SK-N-SH (cell line): ENCODE data around the gene VSIG10L2. TPM values are rescaled to one million over a fixed set of nuclear protein-coding genes. Genes with fewer than 3 reads are reported as not detected.

Experiments
- CTCF ChIA-PET: fragments of 300-600, 350-600 bp; formaldehyde crosslinking; extraction: SDS; loops from one replicate; lab custom pipeline; 2021; lab: Yijun Ruan, JAX
- POLR2A ChIA-PET: fragments of 350-600 bp; sonication (Branson Sonifier 250); formaldehyde crosslinking; extraction: SDS; loops from one replicate; lab custom pipeline; 2020; ENCODE audit warnings: antibody characterized with exemption, inconsistent platforms; lab: Yijun Ruan, JAX
- DNase-seq: peaks from one replicate; pipeline ENCODE4 v3.0.0; 2012
- H2AFZ ChIP-seq: fragments of 200-600 bp; sonication (generic); 2 replicates; pipeline ENCODE4 v1.8.1; 2016; ENCODE audit warnings: antibody characterized with exemption, mild to moderate bottlenecking, low read depth
- H3F3A ChIP-seq: fragments of 200-600 bp; sonication (generic); replicated peaks from 2 replicates; pipeline ENCODE3; 2016; ENCODE audit warnings: antibody characterized with exemption, mild to moderate bottlenecking; ENCODE audit not compliant: insufficient read depth
- H3K27ac ChIP-seq, 2 experiments: fragments of 200-500 bp in 1 of 2; fragments of 200-600 bp in 1 of 2; sonication (Bioruptor generic) in 1 of 2; sonication (generic), shearing (Covaris generic) in 1 of 2; 2 replicates each; pipeline versions ENCODE4 v1.5.1 to v1.6.1; 2014 to 2016; ENCODE audit warnings: low read depth in 2 of 2, inconsistent platforms in 1 of 2, low read length in 1 of 2, mild to moderate bottlenecking in 1 of 2, mixed read lengths in 1 of 2
- H3K27me3 ChIP-seq: fragments of 200-600 bp; sonication (generic), shearing (Covaris generic); 2 replicates; pipeline ENCODE4 v1.6.1; 2016; ENCODE audit warnings: mixed run types; ENCODE audit not compliant: insufficient read depth
- H3K36me3 ChIP-seq, 2 experiments: fragments of 200-500 bp in 1 of 2; fragments of 200-600 bp in 1 of 2; sonication (Bioruptor generic) in 1 of 2; sonication (generic) in 1 of 2; replicated peaks in 1 of 2; 2 replicates each; pipeline versions ENCODE3 to v1.5.1; 2014 to 2016; ENCODE audit warnings: low read length in 1 of 2, mild to moderate bottlenecking in 1 of 2; ENCODE audit not compliant: insufficient read depth in 2 of 2, control insufficient read depth in 1 of 2
- H3K4me1 ChIP-seq, 2 experiments: fragments of 200-500 bp in 1 of 2; fragments of 200-600 bp in 1 of 2; sonication (Bioruptor generic) in 1 of 2; sonication (generic), shearing (Covaris generic) in 1 of 2; 2 replicates each; pipeline versions ENCODE4 v1.5.1 to v1.6.1; 2014 to 2016; ENCODE audit warnings: low read depth in 1 of 2, low read length in 1 of 2, mixed run types in 1 of 2; ENCODE audit not compliant: insufficient read depth in 2 of 2, control insufficient read depth in 1 of 2
- H3K4me2 ChIP-seq: fragments of 200-600 bp; sonication (generic), shearing (Covaris generic); 2 replicates; pipeline ENCODE4 v1.6.1; 2017; ENCODE audit warnings: mixed run types
- H3K4me3 ChIP-seq, 2 experiments: fragments of 200-500 bp in 1 of 2; fragments of 200-600 bp in 1 of 2; sonication (Bioruptor generic) in 1 of 2; sonication (generic), shearing (Covaris generic) in 1 of 2; 2 replicates each; pipeline versions ENCODE4 v1.5.1 to v1.8.1; 2014 to 2016; ENCODE audit warnings: low read depth in 2 of 2, inconsistent platforms in 1 of 2, low read length in 1 of 2, mild to moderate bottlenecking in 1 of 2, mixed read lengths in 1 of 2, moderate library complexity in 1 of 2
- H3K79me2 ChIP-seq: fragments of 200-600 bp; sonication (generic); 2 replicates; pipeline ENCODE4 v1.8.1; 2017; ENCODE audit warnings: mild to moderate bottlenecking; ENCODE audit not compliant: insufficient read depth
- H3K9ac ChIP-seq: fragments of 200-600 bp; sonication (generic); 2 replicates; pipeline ENCODE4 v1.6.1; 2017; ENCODE audit warnings: mixed run types
- H3K9me2 ChIP-seq: fragments of 200-600 bp; sonication (generic); 2 replicates; pipeline ENCODE4 v1.6.1; 2017; ENCODE audit warnings: mixed run types
- H3K9me3 ChIP-seq: fragments of 200-600 bp; sonication (generic); 2 replicates; pipeline ENCODE4 v1.6.1; 2017; ENCODE audit warnings: mixed run types, mild to moderate bottlenecking, moderate library complexity
- H4K20me1 ChIP-seq: fragments of 200-600 bp; sonication (generic); 2 replicates; pipeline ENCODE4 v1.6.1; 2017; ENCODE audit warnings: mild to moderate bottlenecking, mixed run types; ENCODE audit not compliant: insufficient read depth
- CHD2 ChIP-seq: fragments of 150-350 bp; IDR thresholded peaks from 2 replicates; pipeline ENCODE4 v1.6.1; 2018; ENCODE audit warnings: low read length; ENCODE audit not compliant: partially characterized antibody
- ELF1 ChIP-seq: IDR thresholded peaks from 2 replicates; pipeline ENCODE4 v1.4.0; 2012
- EP300 ChIP-seq, 2 experiments: IDR thresholded peaks; 2 replicates each; pipeline versions ENCODE4 v1.4.0 to v1.6.1; 2012; ENCODE audit warnings: borderline replicate concordance in 1 of 2, low read depth in 1 of 2, low read length in 1 of 2
- FOSL2 ChIP-seq: IDR thresholded peaks from 2 replicates; pipeline ENCODE4 v1.4.0; 2012; ENCODE audit warnings: low read depth, mild to moderate bottlenecking, moderate library complexity, borderline replicate concordance
- FOXJ3 ChIP-seq: sonication (generic); formaldehyde crosslinking; IDR thresholded peaks from 2 replicates; pipeline ENCODE4 v1.5.1; 2020; ENCODE audit warnings: mild to moderate bottlenecking, missing genetic modification reagents
- FOXM1 ChIP-seq: IDR thresholded peaks from 2 replicates; pipeline ENCODE4 v1.4.0; 2012; ENCODE audit warnings: low read depth, mild to moderate bottlenecking
- GABPA ChIP-seq: IDR thresholded peaks from 2 replicates; pipeline ENCODE4 v1.4.0; 2012; ENCODE audit warnings: low read depth, mild to moderate bottlenecking
- GATA2 ChIP-seq: sonication (generic); formaldehyde crosslinking; IDR thresholded peaks from 2 replicates; pipeline ENCODE4 v1.5.0; 2020; ENCODE audit warnings: mild to moderate bottlenecking, missing genetic modification reagents
- JUND ChIP-seq: IDR thresholded peaks from 2 replicates; pipeline ENCODE4 v1.4.0; 2012
- MEF2A ChIP-seq: IDR thresholded peaks from 2 replicates; pipeline ENCODE4 v1.4.0; 2012; ENCODE audit warnings: low read depth, borderline replicate concordance
- MXI1 ChIP-seq: IDR thresholded peaks from 2 replicates; pipeline ENCODE4 v1.6.1; 2012; ENCODE audit warnings: mild to moderate bottlenecking, low read depth, low read length, improper control_type of control experiment
- NFIC ChIP-seq: IDR thresholded peaks from 2 replicates; pipeline ENCODE4 v1.4.0; 2012; ENCODE audit warnings: borderline replicate concordance
- NRF1 ChIP-seq: IDR thresholded peaks from 2 replicates; pipeline ENCODE4 v1.6.1; 2012; ENCODE audit warnings: low read depth, mild to moderate bottlenecking, low read length
- POLR2AphosphoS5 ChIP-seq: IDR thresholded peaks from 2 replicates; pipeline ENCODE4 v1.6.1; 2012; ENCODE audit warnings: low read depth, low read length
- RAD21 ChIP-seq: IDR thresholded peaks from 2 replicates; pipeline ENCODE4 v1.6.1; 2012; ENCODE audit warnings: mild to moderate bottlenecking, low read length
- RFX5 ChIP-seq: IDR thresholded peaks from 2 replicates; pipeline ENCODE4 v1.6.1; 2012; ENCODE audit warnings: mild to moderate bottlenecking, improper control_type of control experiment, low read length
- RXRA ChIP-seq: IDR thresholded peaks from 2 replicates; pipeline ENCODE4 v1.4.0; 2012; ENCODE audit warnings: low read depth, mild to moderate bottlenecking, borderline replicate concordance
- SMC3 ChIP-seq: IDR thresholded peaks from 2 replicates; pipeline ENCODE4 v1.6.1; 2012; ENCODE audit warnings: low read depth, low read length, improper control_type of control experiment
- TCF12 ChIP-seq: IDR thresholded peaks from 2 replicates; pipeline ENCODE4 v1.4.0; 2012
- TEAD4 ChIP-seq: IDR thresholded peaks from 2 replicates; pipeline ENCODE4 v1.4.0; 2012; ENCODE audit warnings: mild to moderate bottlenecking, borderline replicate concordance; ENCODE audit not compliant: insufficient read depth
- YY1 ChIP-seq: IDR thresholded peaks from 2 replicates; pipeline ENCODE4 v1.4.0; 2012; ENCODE audit warnings: low read depth, mild to moderate bottlenecking
- WGBS: methylation state at CpG from one replicate; pipeline ENCODE4 v1.1.6; 2017; ENCODE audit warnings: low lambda C conversion rate; 5-methylcytosine and 5-hydroxymethylcytosine counted together
- polyA plus RNA-seq, 3 experiments: library from polyadenylated mRNA; depleted of rRNA; stranded (reverse); fragments of >200 nt; gene quantifications; 2 replicates each; pipeline ENCODE4 v1.2.3, GENCODE V29; 2012
- TF ChIP-seq, protein P1 (sequence below): IDR thresholded peaks from 2 replicates; pipeline ENCODE4 v1.4.0; 2012; ENCODE audit warnings: low read depth, borderline replicate concordance
- TF ChIP-seq, protein P2 (sequence below): fragments of 150-350 bp; IDR thresholded peaks from 2 replicates; pipeline ENCODE4 v1.6.1; 2016; ENCODE audit warnings: mild to moderate bottlenecking, low read depth, low read length
- TF ChIP-seq, protein P3 (sequence below): fragments of 200-600 bp; sonication (generic); IDR thresholded peaks from 2 replicates; pipeline ENCODE4 v1.6.1; 2017; ENCODE audit warnings: antibody characterized with exemption, mild to moderate bottlenecking, moderate library complexity

The VSIG10L2 gene
- polyA plus RNA-seq, 1 of the 3 experiments (the other 2 are of a cell fraction), result 0.02 TPM

DNA sequence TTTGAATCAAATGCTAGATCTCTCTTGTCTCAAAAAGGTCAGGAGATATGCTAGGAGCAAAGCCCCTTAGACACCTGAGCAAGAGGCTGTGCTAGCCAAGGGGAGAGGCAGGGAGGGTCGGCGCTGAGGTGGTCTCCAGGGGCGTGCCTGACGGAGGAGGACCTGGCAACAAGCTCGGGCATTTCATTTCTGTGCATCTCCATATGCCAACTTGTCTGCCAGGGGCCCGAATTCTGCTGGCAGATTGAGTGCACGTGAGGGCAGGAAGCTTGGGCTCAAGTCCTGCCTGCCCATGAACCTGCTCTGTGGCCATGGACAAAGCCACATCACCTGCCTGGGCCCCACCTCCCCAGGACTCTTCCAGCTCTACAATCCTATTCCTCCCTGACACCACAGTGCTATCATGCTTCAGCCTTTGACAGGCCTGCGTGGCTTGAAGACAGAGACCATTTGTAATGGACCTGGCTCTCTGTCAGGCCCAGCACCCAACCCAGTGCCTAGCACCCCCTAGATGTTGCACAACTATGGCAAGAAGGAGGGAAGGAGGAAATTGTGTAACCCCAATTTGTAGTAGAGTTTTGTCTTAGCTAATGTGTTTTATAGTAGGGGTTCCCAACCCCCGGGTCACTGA, 16.3 kb upstream of the VSIG10L2 start:
- H3K9ac ChIP-seq, result no peak overlapping the region
- 0 out of 2 replicates have a peak, but pooled peaks cover 6% of the 10 kb centered on the region for H3K27me3 ChIP-seq
- POLR2A ChIA-PET, result no interaction called here
- peaks cover 0 to 24% of the 10 kb centered on the region in 2 experiments; a peak in 1 of 4 replicates for H3K4me1 ChIP-seq
- H3F3A ChIP-seq, result no peaks in the 10 kb centered on the region
- H3K27ac ChIP-seq, result no peak overlapping the region
- TF ChIP-seq MXI1 (no peak), ELF1 (no peak), FOXJ3 (CRISPR knock-in tag) (no peak), GATA2 (CRISPR knock-in tag) (no peak), JUND (no peak), RXRA (no peak), FOXM1 (no peak), GABPA (no peak), EP300 (IDR thresholded peaks at IDR 0.05; ENCODE audit: borderline replicate concordance in 1 of 2, low read depth in 1 of 2, low read length in 1 of 2) (no peak), SMC3 (no peak), RFX5 (no peak)
- H3K9me3 ChIP-seq, result no peaks in the 10 kb centered on the region
- no peaks in the 10 kb centered on the region for H3K79me2 ChIP-seq
- H3K4me3 ChIP-seq, result no peak overlapping the region
- no peak overlapping the region for H2AFZ ChIP-seq
- WGBS, result 75% methylated on average over 4 of the region's 9 CpGs
- no peaks in the 10 kb centered on the region for H3K9me2 ChIP-seq
- CTCF ChIA-PET, result interaction anchor here (1.4 to 4.2 kb wide), 3 partner anchors 13 to 264 kb away, joined by 6 to 26 read pairs (median 18); no protein-coding TSS in a partner anchor
- no peaks in the 10 kb centered on the region for H3K36me3 ChIP-seq
- DNase-seq, result no peak
- no peaks in the 10 kb centered on the region for H4K20me1 ChIP-seq
- H3K4me2 ChIP-seq, result no peak overlapping the region

DNA sequence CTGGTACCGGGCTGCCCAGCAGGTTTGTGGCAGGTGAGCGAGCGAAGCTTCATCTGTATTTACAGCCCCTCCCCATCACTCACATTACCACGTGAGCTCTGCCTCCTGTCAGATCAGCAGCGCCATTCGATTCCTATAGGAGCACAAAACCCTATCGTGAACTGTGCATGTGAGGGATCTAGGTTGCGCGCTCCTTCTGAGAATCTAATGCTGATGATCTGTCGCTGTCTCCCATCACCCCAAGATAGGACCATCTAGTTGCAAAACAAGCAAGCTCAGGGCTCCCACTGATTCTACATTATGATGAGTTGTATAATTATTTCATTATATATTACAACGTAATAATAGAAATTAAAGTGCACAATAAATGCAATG, 15.8 kb upstream of the VSIG10L2 start:
- Histone ChIP-seq H3K4me1 (peaks cover 0 to 20% of the 10 kb centered on the region in 2 experiments; a peak in 2 of 4 replicates), H3K4me2 (no peak overlapping the region), H2AFZ (no peak overlapping the region), H3K4me3 (no peak overlapping the region), H3K79me2 (no peaks in the 10 kb centered on the region), H3K27me3 (0 out of 2 replicates have a peak, but pooled peaks cover 6% of the 10 kb centered on the region), H3K9me2 (no peaks in the 10 kb centered on the region), H3K36me3 (no peaks in the 10 kb centered on the region), H3K9ac (no peak overlapping the region), H4K20me1 (no peaks in the 10 kb centered on the region), H3K27ac (no peak overlapping the region), H3K9me3 (no peaks in the 10 kb centered on the region), H3F3A (no peaks in the 10 kb centered on the region)
- 86% methylated on average over 10 of the region's 11 CpGs for WGBS
- ChIA-PET POLR2A (no interaction called here), CTCF (interaction anchor here (1.4 to 4.2 kb wide), 3 partner anchors 12 to 264 kb away, joined by 6 to 26 read pairs (median 18); no protein-coding TSS in a partner anchor)
- DNase-seq, result no peak
- TF ChIP-seq NFIC (no peak), NRF1 (no peak), RAD21 (no peak), YY1 (no peak), TEAD4 (no peak), GABPA (no peak), TCF12 (no peak), CHD2 (no peak), FOXM1 (no peak), POLR2AphosphoS5 (no peak), MEF2A (no peak), FOSL2 (no peak)
- TF ChIP-seq, protein P1, sequence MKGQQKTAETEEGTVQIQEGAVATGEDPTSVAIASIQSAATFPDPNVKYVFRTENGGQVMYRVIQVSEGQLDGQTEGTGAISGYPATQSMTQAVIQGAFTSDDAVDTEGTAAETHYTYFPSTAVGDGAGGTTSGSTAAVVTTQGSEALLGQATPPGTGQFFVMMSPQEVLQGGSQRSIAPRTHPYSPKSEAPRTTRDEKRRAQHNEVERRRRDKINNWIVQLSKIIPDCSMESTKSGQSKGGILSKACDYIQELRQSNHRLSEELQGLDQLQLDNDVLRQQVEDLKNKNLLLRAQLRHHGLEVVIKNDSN, result no peak
- TF ChIP-seq, protein P2, sequence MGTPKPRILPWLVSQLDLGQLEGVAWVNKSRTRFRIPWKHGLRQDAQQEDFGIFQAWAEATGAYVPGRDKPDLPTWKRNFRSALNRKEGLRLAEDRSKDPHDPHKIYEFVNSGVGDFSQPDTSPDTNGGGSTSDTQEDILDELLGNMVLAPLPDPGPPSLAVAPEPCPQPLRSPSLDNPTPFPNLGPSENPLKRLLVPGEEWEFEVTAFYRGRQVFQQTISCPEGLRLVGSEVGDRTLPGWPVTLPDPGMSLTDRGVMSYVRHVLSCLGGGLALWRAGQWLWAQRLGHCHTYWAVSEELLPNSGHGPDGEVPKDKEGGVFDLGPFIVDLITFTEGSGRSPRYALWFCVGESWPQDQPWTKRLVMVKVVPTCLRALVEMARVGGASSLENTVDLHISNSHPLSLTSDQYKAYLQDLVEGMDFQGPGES, result no peak
- TF ChIP-seq, protein P3, sequence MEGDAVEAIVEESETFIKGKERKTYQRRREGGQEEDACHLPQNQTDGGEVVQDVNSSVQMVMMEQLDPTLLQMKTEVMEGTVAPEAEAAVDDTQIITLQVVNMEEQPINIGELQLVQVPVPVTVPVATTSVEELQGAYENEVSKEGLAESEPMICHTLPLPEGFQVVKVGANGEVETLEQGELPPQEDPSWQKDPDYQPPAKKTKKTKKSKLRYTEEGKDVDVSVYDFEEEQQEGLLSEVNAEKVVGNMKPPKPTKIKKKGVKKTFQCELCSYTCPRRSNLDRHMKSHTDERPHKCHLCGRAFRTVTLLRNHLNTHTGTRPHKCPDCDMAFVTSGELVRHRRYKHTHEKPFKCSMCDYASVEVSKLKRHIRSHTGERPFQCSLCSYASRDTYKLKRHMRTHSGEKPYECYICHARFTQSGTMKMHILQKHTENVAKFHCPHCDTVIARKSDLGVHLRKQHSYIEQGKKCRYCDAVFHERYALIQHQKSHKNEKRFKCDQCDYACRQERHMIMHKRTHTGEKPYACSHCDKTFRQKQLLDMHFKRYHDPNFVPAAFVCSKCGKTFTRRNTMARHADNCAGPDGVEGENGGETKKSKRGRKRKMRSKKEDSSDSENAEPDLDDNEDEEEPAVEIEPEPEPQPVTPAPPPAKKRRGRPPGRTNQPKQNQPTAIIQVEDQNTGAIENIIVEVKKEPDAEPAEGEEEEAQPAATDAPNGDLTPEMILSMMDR, result no peak
